Endothelial cell (in vitro differentiated cells): ENCODE data around the gene SOBP. TPM values are rescaled to one million over a fixed set of nuclear protein-coding genes. Genes with fewer than 3 reads are reported as not detected.
A peak's percentile ranks its signal among the peaks of the same experiment; 100 is the strongest.

Experiments used
- DNase-seq: peaks from one replicate; pipeline ENCODE4 v3.0.0; 2021; ENCODE audit warnings: low spot score
- H3K27ac Mint-ChIP-seq: one replicate; pipeline ENCODE4 v1.8.0; 2021; ENCODE audit warnings: mixed read lengths, inconsistent platforms; ENCODE audit not compliant: unreplicated experiment
- H3K27me3 Mint-ChIP-seq: one replicate; pipeline ENCODE4 v1.8.0; 2021; ENCODE audit warnings: mild to moderate bottlenecking, moderate library complexity, mixed read lengths, inconsistent platforms; ENCODE audit not compliant: unreplicated experiment
- H3K36me3 Mint-ChIP-seq: one replicate; pipeline ENCODE4 v1.8.0; 2021; ENCODE audit warnings: mild to moderate bottlenecking, low read depth, mixed read lengths, inconsistent platforms; ENCODE audit not compliant: unreplicated experiment
- H3K4me1 Mint-ChIP-seq: one replicate; pipeline ENCODE4 v1.8.0; 2021; ENCODE audit warnings: mild to moderate bottlenecking, mixed read lengths, inconsistent platforms; ENCODE audit not compliant: unreplicated experiment
- H3K4me3 Mint-ChIP-seq: one replicate; pipeline ENCODE4 v1.8.0; 2021; ENCODE audit warnings: mild to moderate bottlenecking, mixed read lengths, inconsistent platforms; ENCODE audit not compliant: unreplicated experiment
- H3K9me3 Mint-ChIP-seq: one replicate; pipeline ENCODE4 v1.8.0; 2021; ENCODE audit warnings: mixed read lengths, inconsistent platforms; ENCODE audit not compliant: unreplicated experiment
- total RNA-seq: library from RNA; stranded (reverse); fragmentation: NEBNext Ultra II Directional; extraction: Animal tissue kit (Norgen Biotek cat#: 25700); gene quantifications from one replicate; pipeline ENCODE4 v1.2.1, GENCODE V29; 2021; ENCODE audit not compliant: unreplicated experiment
- TF ChIP-seq, protein P1 (sequence below): fragments of 200-600 bp; sonication (generic); IDR thresholded peaks from one replicate; pipeline ENCODE4 v1.5.0; 2021; ENCODE audit warnings: antibody characterized with exemption; ENCODE audit not compliant: unreplicated experiment

SOBP gene
- total RNA-seq, 1 donor from 2014 or later, result 1.5 TPM

DNA sequence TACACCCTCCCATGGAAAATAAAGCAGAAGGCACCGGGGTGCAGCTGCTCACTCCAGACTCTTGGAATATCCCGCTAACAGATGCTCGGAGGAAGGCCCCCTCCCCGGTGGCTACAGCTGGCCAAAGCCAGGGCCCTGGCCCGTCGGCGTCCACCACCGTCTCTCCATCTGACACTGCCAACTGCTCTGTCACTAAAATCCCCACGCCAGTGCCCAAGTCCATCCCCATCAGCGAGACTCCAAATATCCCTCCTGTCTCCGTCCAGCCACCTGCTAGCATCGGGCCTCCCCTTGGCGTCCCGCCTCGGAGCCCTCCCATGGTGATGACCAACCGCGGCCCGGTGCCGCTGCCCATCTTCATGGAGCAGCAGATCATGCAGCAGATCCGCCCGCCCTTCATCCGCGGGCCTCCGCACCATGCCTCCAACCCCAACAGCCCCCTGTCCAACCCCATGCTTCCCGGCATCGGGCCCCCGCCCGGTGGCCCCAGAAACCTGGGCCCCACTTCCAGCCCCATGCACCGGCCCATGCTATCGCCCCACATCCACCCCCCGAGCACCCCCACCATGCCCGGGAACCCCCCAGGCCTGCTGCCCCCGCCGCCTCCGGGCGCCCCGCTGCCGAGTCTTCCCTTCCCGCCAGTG is 143.9 kb downstream of the SOBP start:
- no peak overlapping the region for H3K27ac Mint-ChIP-seq
- H3K4me3 Mint-ChIP-seq, result peak overlapping the region; percentile 82
- no peaks in the 10 kb centered on the region for H3K9me3 Mint-ChIP-seq
- H3K27me3 Mint-ChIP-seq, result peaks cover 9% of the 10 kb centered on the region
- TF ChIP-seq, protein P1, sequence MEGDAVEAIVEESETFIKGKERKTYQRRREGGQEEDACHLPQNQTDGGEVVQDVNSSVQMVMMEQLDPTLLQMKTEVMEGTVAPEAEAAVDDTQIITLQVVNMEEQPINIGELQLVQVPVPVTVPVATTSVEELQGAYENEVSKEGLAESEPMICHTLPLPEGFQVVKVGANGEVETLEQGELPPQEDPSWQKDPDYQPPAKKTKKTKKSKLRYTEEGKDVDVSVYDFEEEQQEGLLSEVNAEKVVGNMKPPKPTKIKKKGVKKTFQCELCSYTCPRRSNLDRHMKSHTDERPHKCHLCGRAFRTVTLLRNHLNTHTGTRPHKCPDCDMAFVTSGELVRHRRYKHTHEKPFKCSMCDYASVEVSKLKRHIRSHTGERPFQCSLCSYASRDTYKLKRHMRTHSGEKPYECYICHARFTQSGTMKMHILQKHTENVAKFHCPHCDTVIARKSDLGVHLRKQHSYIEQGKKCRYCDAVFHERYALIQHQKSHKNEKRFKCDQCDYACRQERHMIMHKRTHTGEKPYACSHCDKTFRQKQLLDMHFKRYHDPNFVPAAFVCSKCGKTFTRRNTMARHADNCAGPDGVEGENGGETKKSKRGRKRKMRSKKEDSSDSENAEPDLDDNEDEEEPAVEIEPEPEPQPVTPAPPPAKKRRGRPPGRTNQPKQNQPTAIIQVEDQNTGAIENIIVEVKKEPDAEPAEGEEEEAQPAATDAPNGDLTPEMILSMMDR, result no peak
- H3K36me3 Mint-ChIP-seq, result peaks cover 4% of the 10 kb centered on the region
- DNase-seq, result no peak
- H3K4me1 Mint-ChIP-seq, result peaks cover 6% of the 10 kb centered on the region

DNA sequence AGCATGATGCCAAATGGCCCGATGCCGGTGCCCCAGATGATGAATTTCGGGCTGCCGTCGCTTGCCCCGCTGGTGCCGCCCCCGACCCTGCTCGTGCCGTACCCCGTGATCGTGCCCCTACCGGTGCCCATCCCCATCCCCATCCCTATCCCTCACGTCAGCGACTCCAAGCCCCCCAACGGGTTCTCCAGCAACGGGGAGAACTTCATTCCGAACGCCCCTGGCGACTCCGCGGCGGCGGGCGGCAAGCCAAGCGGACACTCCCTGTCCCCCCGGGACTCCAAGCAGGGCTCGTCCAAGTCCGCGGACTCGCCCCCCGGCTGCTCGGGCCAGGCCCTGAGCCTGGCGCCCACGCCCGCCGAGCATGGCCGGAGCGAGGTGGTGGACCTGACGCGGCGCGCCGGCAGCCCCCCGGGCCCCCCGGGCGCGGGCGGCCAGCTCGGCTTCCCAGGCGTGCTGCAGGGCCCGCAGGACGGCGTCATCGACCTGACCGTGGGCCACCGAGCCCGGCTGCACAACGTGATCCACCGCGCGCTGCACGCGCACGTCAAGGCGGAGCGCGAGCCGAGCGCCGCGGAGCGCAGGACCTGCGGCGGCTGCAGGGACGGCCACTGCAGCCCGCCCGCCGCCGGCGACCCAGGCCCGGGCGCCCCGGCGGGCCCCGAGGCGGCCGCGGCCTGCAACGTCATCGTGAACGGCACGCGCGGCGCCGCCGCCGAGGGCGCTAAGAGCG is 144.6 kb downstream of the SOBP start:
- Mint-ChIP-seq H3K27me3 (peaks cover 9% of the 10 kb centered on the region), H3K27ac (no peak overlapping the region), H3K36me3 (peaks cover 4% of the 10 kb centered on the region), H3K9me3 (no peaks in the 10 kb centered on the region), H3K4me1 (peaks cover 6% of the 10 kb centered on the region), H3K4me3 (no peak overlapping the region)
- peak; percentile 39 for DNase-seq
- TF ChIP-seq, protein P1, result no peak

DNA sequence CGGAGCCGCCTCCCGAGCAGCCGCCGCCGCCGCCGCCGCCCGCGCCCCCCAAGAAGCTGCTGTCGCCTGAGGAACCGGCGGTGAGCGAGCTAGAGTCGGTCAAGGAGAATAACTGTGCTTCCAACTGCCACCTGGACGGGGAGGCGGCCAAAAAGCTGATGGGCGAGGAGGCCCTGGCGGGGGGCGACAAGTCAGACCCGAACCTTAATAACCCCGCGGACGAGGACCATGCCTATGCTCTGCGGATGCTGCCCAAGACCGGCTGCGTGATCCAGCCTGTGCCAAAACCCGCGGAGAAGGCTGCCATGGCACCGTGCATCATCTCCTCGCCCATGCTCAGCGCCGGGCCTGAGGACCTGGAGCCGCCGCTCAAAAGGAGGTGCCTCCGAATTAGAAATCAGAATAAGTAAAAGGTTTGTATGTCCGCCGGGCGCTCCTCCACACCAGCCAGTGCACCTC is 145.2 kb downstream of the SOBP start:
- peak overlapping the region; percentile 59 for H3K4me3 Mint-ChIP-seq
- peaks cover 4% of the 10 kb centered on the region for H3K36me3 Mint-ChIP-seq
- no peak overlapping the region for H3K27ac Mint-ChIP-seq
- no peaks in the 10 kb centered on the region for H3K9me3 Mint-ChIP-seq
- H3K4me1 Mint-ChIP-seq, result peaks cover 11% of the 10 kb centered on the region
- TF ChIP-seq, protein P1, result no peak
- DNase-seq, result no peak
- H3K27me3 Mint-ChIP-seq, result peaks cover 9% of the 10 kb centered on the region

DNA sequence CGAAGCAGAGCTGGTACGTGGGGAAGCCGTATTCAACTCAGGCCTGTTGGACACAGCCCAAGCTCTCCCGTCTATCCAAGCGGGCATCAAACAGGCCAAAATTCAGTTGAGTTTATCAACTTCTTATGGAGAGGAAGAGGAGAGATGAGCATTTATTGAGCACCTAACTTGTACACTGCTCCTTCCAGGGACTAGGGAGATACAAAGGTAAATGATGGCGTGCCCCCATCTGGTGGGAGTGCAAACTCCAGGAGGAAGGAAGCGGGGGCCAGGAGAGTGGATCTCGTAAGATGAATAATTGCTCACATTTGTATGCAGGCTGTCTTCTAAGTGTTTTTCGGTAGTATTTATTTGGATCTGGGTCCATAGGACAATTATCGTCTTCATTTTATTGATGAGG is 146.6 kb downstream of the SOBP start:
- Mint-ChIP-seq H3K27ac (no peak overlapping the region), H3K27me3 (peaks cover 9% of the 10 kb centered on the region)
- DNase-seq, result no peak

More for the DNA sequence above, 146.6 kb downstream of the SOBP start:
- TF ChIP-seq, protein P1, result peak; percentile 32
- Mint-ChIP-seq H3K4me1 (peaks cover 14% of the 10 kb centered on the region), H3K9me3 (no peaks in the 10 kb centered on the region), H3K4me3 (no peak overlapping the region), H3K36me3 (peaks cover 4% of the 10 kb centered on the region)
